Keratinocyte (primary cell): ENCODE results near the gene VAX1. TPM values are rescaled to one million over a fixed set of nuclear protein-coding genes. Genes with fewer than 3 reads are reported as not detected.

Experiments used
- DNase-seq: peaks from one replicate; pipeline ENCODE4 v3.0.0-alpha.2; 2011; ENCODE audit warnings: low read depth, missing footprints, low spot score
- FAIRE-seq: peaks from 2 replicates; lab custom pipeline; 2011; peaks lifted over from hg19 to GRCh38; lab: Jason Lieb, UNC
- H2AFZ ChIP-seq: 2 replicates; pipeline ENCODE4 v1.6.0; 2012; ENCODE audit warnings: low read length, control low read depth, inconsistent platforms; ENCODE audit not compliant: control insufficient read depth
- H3K27ac ChIP-seq: 2 replicates; pipeline ENCODE4 v1.5.1; 2011; ENCODE audit warnings: low read length; ENCODE audit not compliant: control insufficient read depth, insufficient read depth
- H3K27me3 ChIP-seq: 3 replicates; pipeline ENCODE4 v1.6.0; 2011; ENCODE audit warnings: low read length; ENCODE audit not compliant: control insufficient read depth, insufficient read depth; ENCODE audit errors: extremely low read depth
- H3K36me3 ChIP-seq, 2 experiments: 2 replicates in 1 of 2; 3 replicates in 1 of 2; pipeline ENCODE4 v1.5.1; 2011; ENCODE audit warnings: low read length in 2 of 2, mild to moderate bottlenecking in 1 of 2; ENCODE audit not compliant: control insufficient read depth in 2 of 2, insufficient read depth in 2 of 2; ENCODE audit errors: extremely low read depth in 1 of 2
- H3K4me1 ChIP-seq: 3 replicates; pipeline ENCODE4 v1.5.1; 2011; ENCODE audit warnings: low read length; ENCODE audit not compliant: control insufficient read depth, insufficient read depth; ENCODE audit errors: extremely low read depth
- H3K4me2 ChIP-seq: 3 replicates; pipeline ENCODE4 v1.6.0; 2011; ENCODE audit warnings: low read depth, low read length; ENCODE audit not compliant: control insufficient read depth, insufficient read depth; ENCODE audit errors: extremely low read depth
- H3K4me3 ChIP-seq, 3 experiments: fragments of 200-600 bp in 1 of 3; sonication (generic) in 1 of 3; 2 replicates in 2 of 3; 3 replicates in 1 of 3; pipeline ENCODE4 v1.5.1; 2011 to 2016; ENCODE audit warnings: low read length in 3 of 3, mild to moderate bottlenecking in 3 of 3, control low read depth in 2 of 3, inconsistent platforms in 1 of 3, low read depth in 1 of 3, mixed read lengths in 1 of 3, mixed run types in 1 of 3, moderate library complexity in 1 of 3; ENCODE audit not compliant: control insufficient read depth in 2 of 3, insufficient read depth in 2 of 3; ENCODE audit errors: extremely low read depth in 1 of 3
- H3K79me2 ChIP-seq: 2 replicates; pipeline ENCODE4 v1.6.0; 2012; ENCODE audit warnings: low read length; ENCODE audit not compliant: control insufficient read depth, insufficient read depth
- H3K9ac ChIP-seq: 3 replicates; pipeline ENCODE4 v1.6.0; 2011; ENCODE audit warnings: low read length; ENCODE audit not compliant: control insufficient read depth, insufficient read depth; ENCODE audit errors: extremely low read depth
- H3K9me1 ChIP-seq: 3 replicates; pipeline ENCODE4 v1.6.0; 2011; ENCODE audit warnings: low read length; ENCODE audit not compliant: control insufficient read depth, insufficient read depth; ENCODE audit errors: extremely low read depth
- H3K9me3 ChIP-seq: 2 replicates; pipeline ENCODE4 v1.5.1; 2012; ENCODE audit warnings: low read depth, low read length; ENCODE audit not compliant: control insufficient read depth
- H4K20me1 ChIP-seq: 3 replicates; pipeline ENCODE4 v1.6.0; 2011; ENCODE audit warnings: low read length; ENCODE audit not compliant: control insufficient read depth, insufficient read depth; ENCODE audit errors: extremely low read depth
- CTCF ChIP-seq, 3 experiments: IDR thresholded peaks in 1 of 3; conservative IDR thresholded peaks in 1 of 3; optimal IDR thresholded peaks in 1 of 3; 2 replicates in 2 of 3; 3 replicates in 1 of 3; pipeline versions ENCODE3 to v1.5.1; 2011; ENCODE audit warnings: low read length in 3 of 3, mild to moderate bottlenecking in 3 of 3, moderate library complexity in 2 of 3, control low read depth in 1 of 3, inconsistent platforms in 1 of 3; ENCODE audit not compliant: insufficient read depth in 2 of 3; ENCODE audit errors: extremely low read depth in 1 of 3
- EZH2 ChIP-seq: IDR thresholded peaks from one replicate; pipeline ENCODE4 v1.6.1; 2012; ENCODE audit warnings: inconsistent platforms, mild to moderate bottlenecking, low read length, moderate library complexity
- dilution Hi-C: fragments of 300-500 bp; cut with MboI; formaldehyde crosslinking; loops from one replicate; pipeline ENCODE4 v1.7.0; 2020; ENCODE audit warnings: low sequenced_read_pairs; ENCODE audit not compliant: extremely low pct_ligation_motif_present
- polyA plus RNA-seq, 5 experiments: library from polyadenylated mRNA; depleted of rRNA in 3 of 5; stranded (reverse) in 3 of 5; stranded (forward) in 1 of 5; unstranded in 1 of 5; fragments of >200 nt; gene quantifications; 1 replicate in 1 of 5; 2 replicates in 3 of 5; 3 replicates in 1 of 5; pipeline versions ENCODE4 v1.2.1 to v1.2.3, GENCODE V29; 2011 to 2012; ENCODE audit warnings: missing spikeins in 2 of 5, low read depth in 1 of 5, low replicate concordance in 1 of 5

VAX1 gene
- polyA plus RNA-seq, 1 donor (not counting 4 experiments of a cell fraction or from before 2014, with no cell fraction given), result not detected

- no peak overlapping the region for H3K27ac ChIP-seq
- H3K36me3 ChIP-seq, result no peaks in the 10 kb centered on the region
- H3K9me1 ChIP-seq, result no peaks in the 10 kb centered on the region
- FAIRE-seq (no peak), DNase-seq (no peak)
- H3K4me2 ChIP-seq, result no peak overlapping the region
- TF ChIP-seq EZH2 (no peak), CTCF (optimal IDR thresholded peaks at IDR 0.05 in 1 of 3, IDR thresholded peaks at IDR 0.05 in 1 of 3, conservative IDR thresholded peaks at IDR 0.05 in 1 of 3; ENCODE audit: extremely low read depth in 1 of 3, insufficient read depth in 2 of 3, low read length in 3 of 3) (no peak)
- H3K4me3 ChIP-seq, result no peak overlapping the region
- no peak overlapping the region for H2AFZ ChIP-seq
- H4K20me1 ChIP-seq, result no peaks in the 10 kb centered on the region
- H3K27me3 ChIP-seq, result peaks cover 4% of the 10 kb centered on the region
- H3K9me3 ChIP-seq, result no peaks in the 10 kb centered on the region
- H3K4me1 ChIP-seq, result no peaks in the 10 kb centered on the region
- dilution Hi-C loops, result no loop called here
- H3K79me2 ChIP-seq, result no peaks in the 10 kb centered on the region
- no peak overlapping the region for H3K9ac ChIP-seq
These were observed 43.2 kb downstream of the VAX1 start for GRCh38 chr10:117094856-117095255.

- FAIRE-seq, result no peak
- Histone ChIP-seq H3K9me3 (no peaks in the 10 kb centered on the region), H3K27ac (no peak overlapping the region), H3K27me3 (peaks cover 4% of the 10 kb centered on the region), H3K9me1 (no peaks in the 10 kb centered on the region), H3K36me3 (no peaks in the 10 kb centered on the region), H3K79me2 (no peaks in the 10 kb centered on the region), H2AFZ (no peak overlapping the region), H3K9ac (no peak overlapping the region), H3K4me3 (no peak overlapping the region), H4K20me1 (no peaks in the 10 kb centered on the region), H3K4me2 (no peak overlapping the region), H3K4me1 (no peaks in the 10 kb centered on the region)
- DNase-seq, result no peak
- TF ChIP-seq EZH2 (no peak), CTCF (optimal IDR thresholded peaks at IDR 0.05 in 1 of 3, IDR thresholded peaks at IDR 0.05 in 1 of 3, conservative IDR thresholded peaks at IDR 0.05 in 1 of 3; ENCODE audit: extremely low read depth in 1 of 3, insufficient read depth in 2 of 3, low read length in 3 of 3) (no peak)
- dilution Hi-C loops, result no loop called here
These were observed 45.7 kb downstream of the VAX1 start for GRCh38 chr10:117092386-117092785.
